T-cell (primary cell): Measurements from ENCODE around the gene BMP8B. TPM values are rescaled to one million over a fixed set of nuclear protein-coding genes. Genes with fewer than 3 reads are reported as not detected.

Experiments used
- ATAC-seq, 4 experiments: fragments of 200-7000 bp in 3 of 4; fragments of 150-1000 bp in 1 of 4; cut with Tn5 transposase; replicated peaks in 1 of 4; 1 replicate in 3 of 4; 2 replicates in 1 of 4; pipeline ENCODE4 v1.10.0; 2021; ENCODE audit warnings: moderate library complexity in 3 of 4, mild to moderate bottlenecking in 2 of 4, moderate number of reproducible peaks in 1 of 4
- CTCF ChIA-PET, 2 donors: fragments of 300-600 bp; sonication (Branson Sonifier 250); formaldehyde crosslinking; loops; one replicate each; lab custom pipeline; 2022; ENCODE audit warnings: antibody characterized with exemption in 2 of 2; lab: Charles Lee
- POLR2A ChIA-PET, 2 donors: fragments of 300-600 bp; sonication (Branson Sonifier 250); formaldehyde crosslinking; loops; one replicate each; lab custom pipeline; 2022; ENCODE audit warnings: antibody characterized with exemption in 2 of 2; lab: Charles Lee
- DNase-seq, 35 experiments: peaks; one replicate each; pipeline versions ENCODE4 v3.0.0 to v3.0.0-alpha.2; 2013 to 2023
- H3K27ac ChIP-seq: one replicate; pipeline ENCODE4 v1.5.1; 2013; ENCODE audit warnings: low read length
- H3K27me3 ChIP-seq, 2 experiments: replicated peaks in 1 of 2; 1 replicate in 1 of 2; 2 replicates in 1 of 2; pipeline versions ENCODE4 v1.6.1 to v1.7.0; 2013; ENCODE audit warnings: low read length in 1 of 2, mixed read lengths in 1 of 2; ENCODE audit not compliant: control insufficient read depth in 2 of 2, insufficient read depth in 2 of 2; ENCODE audit errors: extremely low read depth in 1 of 2
- H3K36me3 ChIP-seq, 2 donors: 1 replicate in 1 of 2; 2 replicates in 1 of 2; pipeline versions ENCODE4 v1.6.1 to v1.7.0; 2013; ENCODE audit warnings: low read length in 1 of 2; ENCODE audit not compliant: control insufficient read depth in 2 of 2, insufficient read depth in 1 of 2; ENCODE audit errors: extremely low read depth in 1 of 2
- H3K4me1 ChIP-seq, 2 experiments: 1 replicate in 1 of 2; 2 replicates in 1 of 2; pipeline versions ENCODE4 v1.6.1 to v1.7.0; 2013; ENCODE audit warnings: low read length in 2 of 2, mixed read lengths in 1 of 2; ENCODE audit not compliant: insufficient read depth in 2 of 2, control insufficient read depth in 1 of 2; ENCODE audit errors: extremely low read depth in 1 of 2
- H3K4me3 ChIP-seq, 2 donors: 1 replicate in 1 of 2; 2 replicates in 1 of 2; pipeline versions ENCODE4 v1.5.1 to v1.7.0; 2013; ENCODE audit warnings: mild to moderate bottlenecking in 2 of 2, low read length in 1 of 2, moderate library complexity in 1 of 2; ENCODE audit not compliant: control insufficient read depth in 1 of 2; ENCODE audit errors: extremely low read depth in 1 of 2
- H3K9me3 ChIP-seq: 2 replicates; pipeline ENCODE4 v1.7.0; 2013
- H3K27ac Mint-ChIP-seq, 2 donors: one replicate each; pipeline ENCODE4 v1.8.0; 2020 to 2021; ENCODE audit warnings: mild to moderate bottlenecking in 2 of 2, mixed read lengths in 2 of 2
- H3K27me3 Mint-ChIP-seq, 2 donors: one replicate each; pipeline ENCODE4 v1.8.0; 2021 to 2022; ENCODE audit warnings: mixed read lengths in 2 of 2
- H3K36me3 Mint-ChIP-seq: one replicate; pipeline ENCODE4 v1.8.0; 2021; ENCODE audit warnings: mixed read lengths
- H3K4me1 Mint-ChIP-seq, 3 donors: one replicate each; pipeline ENCODE4 v1.8.0; 2020 to 2022; ENCODE audit warnings: mixed read lengths in 3 of 3, mild to moderate bottlenecking in 1 of 3
- H3K4me3 Mint-ChIP-seq, 3 donors: one replicate each; pipeline ENCODE4 v1.8.0; 2020 to 2022; ENCODE audit warnings: mild to moderate bottlenecking in 3 of 3, mixed read lengths in 3 of 3, moderate library complexity in 3 of 3
- H3K9me3 Mint-ChIP-seq, 3 donors: one replicate each; pipeline ENCODE4 v1.8.0; 2020 to 2022; ENCODE audit warnings: mixed read lengths in 3 of 3
- WGBS: methylation state at CpG from one replicate; pipeline ENCODE4 v1.1.5; 2013; ENCODE audit warnings: missing lambda C conversion rate; ENCODE audit not compliant: insufficient coverage; 5-methylcytosine and 5-hydroxymethylcytosine counted together
- total RNA-seq, 35 experiments: library from RNA in 6 of 35; stranded (reverse) in 6 of 35; fragments of 120-200 nt in 1 of 35; gene quantifications; one replicate each; pipeline versions ENCODE4 v1.2.1 to v1.2.4 and lab custom pipeline; 2013 to 2026

Gene BMP8B
- total RNA-seq, 5 donors from 2014 or later (not counting 1 experiment from before 2014, with no cell fraction given): 0.33 to 1.3 (median 0.76) TPM

GRCh38 chr1:39729842-39730241 is 58.8 kb downstream of the BMP8B start:
- Histone ChIP-seq H3K4me1 (no peaks in the 10 kb centered on the region), H3K27me3 (peaks cover 28 to 48% of the 10 kb centered on the region in 2 experiments), H3K27ac (no peak overlapping the region), H3K9me3 (no peaks in the 10 kb centered on the region), H3K36me3 (no peaks in the 10 kb centered on the region), H3K4me3 (no peak overlapping the region)
- ChIA-PET CTCF (no interaction called here), POLR2A (interaction anchor here in 1 of 2 donors (0.6 kb wide), 1 partner anchor 9 kb away, joined by 3 read pairs; the partner anchor contains the start of gene PPIE)
- 33% methylated on average over 2 of the region's 4 CpGs for WGBS
- Mint-ChIP-seq H3K36me3 (no peaks in the 10 kb centered on the region), H3K4me1 (peaks cover 5 to 6% (median 5%) of the 10 kb centered on the region in 3 donors), H3K9me3 (no peaks in the 10 kb centered on the region), H3K4me3 (no peak overlapping the region), H3K27ac (no peak overlapping the region), H3K27me3 (peaks cover 61 to 73% of the 10 kb centered on the region in 2 donors)
- DNase-seq (no peak), ATAC-seq (no peak)

- H3K4me1 Mint-ChIP-seq: peaks cover 5 to 6% (median 5%) of the 10 kb centered on the region in 3 donors
- no peak overlapping the region for H3K4me3 ChIP-seq
- H3K27me3 ChIP-seq: peaks cover 28 to 44% of the 10 kb centered on the region in 2 experiments
- ATAC-seq (no peak), DNase-seq (no peak)
- peak overlapping the region in 1 of 2 donors; percentile 66 for H3K27ac Mint-ChIP-seq
- no peak overlapping the region for H3K27ac ChIP-seq
- no peaks in the 10 kb centered on the region for H3K36me3 ChIP-seq
- ChIA-PET POLR2A (interaction anchor here in 1 of 2 donors (0.6 kb wide), 1 partner anchor 9 kb away, joined by 3 read pairs; the partner anchor contains the start of gene PPIE), CTCF (interaction anchor here in 1 of 2 donors (0.9 kb wide), 1 partner anchor 12 kb away, joined by 3 read pairs; no protein-coding TSS in a partner anchor)
- no peaks in the 10 kb centered on the region for H3K9me3 Mint-ChIP-seq
- no peaks in the 10 kb centered on the region for H3K9me3 ChIP-seq
- no peaks in the 10 kb centered on the region for H3K4me1 ChIP-seq
- no peak overlapping the region for H3K4me3 Mint-ChIP-seq
- H3K27me3 Mint-ChIP-seq: peaks cover 68 to 75% of the 10 kb centered on the region in 2 donors
- WGBS: 83% methylated on average over 2 of the region's 3 CpGs
- no peaks in the 10 kb centered on the region for H3K36me3 Mint-ChIP-seq
These were observed 59.6 kb downstream of the BMP8B start for GRCh38 chr1:39729030-39729429.

- no peaks in the 10 kb centered on the region for H3K36me3 Mint-ChIP-seq
- no peaks in the 10 kb centered on the region for H3K9me3 ChIP-seq
- DNase-seq: no peak
- H3K4me1 Mint-ChIP-seq: peaks cover 5 to 6% (median 5%) of the 10 kb centered on the region in 3 donors
- H3K27ac ChIP-seq: no peak overlapping the region
- no peak for ATAC-seq
- ChIA-PET POLR2A (interaction anchor here in 1 of 2 donors (0.6 kb wide), 1 partner anchor 148 kb away, joined by 3 read pairs; no protein-coding TSS in a partner anchor), CTCF (interaction anchor here in 1 of 2 donors (0.9 kb wide), 1 partner anchor 13 kb away, joined by 3 read pairs; no protein-coding TSS in a partner anchor)
- no peak overlapping the region for H3K4me3 Mint-ChIP-seq
- H3K27me3 ChIP-seq: peaks cover 19 to 37% of the 10 kb centered on the region in 2 experiments
- H3K27ac Mint-ChIP-seq: peak overlapping the region in 1 of 2 donors; percentile 23
- 82% methylated on average over 7 of the region's 14 CpGs for WGBS
- H3K36me3 ChIP-seq: no peaks in the 10 kb centered on the region
- no peaks in the 10 kb centered on the region for H3K4me1 ChIP-seq
- no peaks in the 10 kb centered on the region for H3K9me3 Mint-ChIP-seq
- H3K27me3 Mint-ChIP-seq: peaks cover 61 to 66% of the 10 kb centered on the region in 2 donors
- no peak overlapping the region for H3K4me3 ChIP-seq
These were observed 60.7 kb downstream of the BMP8B start for GRCh38 chr1:39727932-39728317.

- H3K27ac ChIP-seq: no peak overlapping the region
- peaks cover 18 to 33% of the 10 kb centered on the region in 2 experiments for H3K27me3 ChIP-seq
- no peak overlapping the region for H3K27ac Mint-ChIP-seq
- ChIA-PET POLR2A (interaction anchor here in 1 of 2 donors (0.6 kb wide), 2 partner anchors 79 to 147 kb away, joined by 3 to 8 read pairs; no protein-coding TSS in a partner anchor), CTCF (interaction anchor here in 1 of 2 donors (1.0 kb wide), 1 partner anchor 70 kb away, joined by 3 read pairs; no protein-coding TSS in a partner anchor)
- H3K9me3 Mint-ChIP-seq: no peaks in the 10 kb centered on the region
- H3K4me1 ChIP-seq: no peaks in the 10 kb centered on the region
- H3K4me3 Mint-ChIP-seq: no peak overlapping the region
- no peak for ATAC-seq
- no peaks in the 10 kb centered on the region for H3K9me3 ChIP-seq
- H3K36me3 ChIP-seq: no peaks in the 10 kb centered on the region
- no peaks in the 10 kb centered on the region for H3K36me3 Mint-ChIP-seq
- no peak overlapping the region for H3K4me3 ChIP-seq
- 36% methylated on average over 5 of the region's 10 CpGs for WGBS
- DNase-seq: no peak
- peaks cover 5 to 6% (median 5%) of the 10 kb centered on the region in 3 donors for H3K4me1 Mint-ChIP-seq
- H3K27me3 Mint-ChIP-seq: peaks cover 61% of the 10 kb centered on the region in 2 donors
These were observed 61.3 kb downstream of the BMP8B start for GRCh38 chr1:39727221-39727931.

GRCh38 chr1:39726600-39726999 is 62.1 kb downstream of the BMP8B start:
- no peak overlapping the region for H3K27ac ChIP-seq
- POLR2A ChIA-PET: no interaction called here
- H3K9me3 ChIP-seq: no peaks in the 10 kb centered on the region
- Mint-ChIP-seq H3K36me3 (no peaks in the 10 kb centered on the region), H3K9me3 (no peaks in the 10 kb centered on the region), H3K27ac (no peak overlapping the region), H3K4me1 (peaks cover 5 to 6% (median 5%) of the 10 kb centered on the region in 3 donors), H3K27me3 (peaks cover 59 to 64% of the 10 kb centered on the region in 2 donors), H3K4me3 (no peak overlapping the region)
- DNase-seq (no peak), ATAC-seq (no peak)
- H3K4me3 ChIP-seq: no peak overlapping the region
- H3K4me1 ChIP-seq: no peaks in the 10 kb centered on the region
- no CpG with 5 or more reads among the region's 3 CpGs for WGBS
- no peaks in the 10 kb centered on the region for H3K36me3 ChIP-seq
- CTCF ChIA-PET: interaction anchor here in 1 of 2 donors (1.0 kb wide), 1 partner anchor 69 kb away, joined by 3 read pairs; no protein-coding TSS in a partner anchor
- peaks cover 22 to 31% of the 10 kb centered on the region in 2 experiments for H3K27me3 ChIP-seq

GRCh38 chr1:39722495-39722894 is 66.2 kb downstream of the BMP8B start:
- DNase-seq: no peak
- H3K27me3 ChIP-seq: peaks cover 15 to 16% of the 10 kb centered on the region in 2 experiments
- no peak overlapping the region for H3K4me3 ChIP-seq
- ATAC-seq: no peak
- ChIA-PET CTCF (interaction anchor here in 1 of 2 donors (0.9 kb wide), 1 partner anchor 116 kb away, joined by 8 read pairs; no protein-coding TSS in a partner anchor), POLR2A (interaction anchor here in 1 of 2 donors (0.6 kb wide), 1 partner anchor 9 kb away, joined by 13 read pairs; no protein-coding TSS in a partner anchor)
- Mint-ChIP-seq H3K9me3 (no peaks in the 10 kb centered on the region), H3K4me3 (no peak overlapping the region), H3K27ac (no peak overlapping the region), H3K4me1 (peaks cover 0 to 4% (median 2%) of the 10 kb centered on the region in 3 donors), H3K36me3 (no peaks in the 10 kb centered on the region), H3K27me3 (peaks cover 35% of the 10 kb centered on the region in 2 donors)
- no CpG with 5 or more reads among the region's 2 CpGs for WGBS
- no peaks in the 10 kb centered on the region for H3K9me3 ChIP-seq
- no peaks in the 10 kb centered on the region for H3K36me3 ChIP-seq
- H3K4me1 ChIP-seq: no peaks in the 10 kb centered on the region
- H3K27ac ChIP-seq: no peak overlapping the region
